Measurements from ENCODE around the gene KANK2. TPM values are rescaled to one million over a fixed set of nuclear protein-coding genes. Genes with fewer than 3 reads are reported as not detected.

The KANK2 gene
- total and polyA plus RNA-seq, 2 experiments from 2014 or later: 15.9 to 65.4 TPM

DNA sequence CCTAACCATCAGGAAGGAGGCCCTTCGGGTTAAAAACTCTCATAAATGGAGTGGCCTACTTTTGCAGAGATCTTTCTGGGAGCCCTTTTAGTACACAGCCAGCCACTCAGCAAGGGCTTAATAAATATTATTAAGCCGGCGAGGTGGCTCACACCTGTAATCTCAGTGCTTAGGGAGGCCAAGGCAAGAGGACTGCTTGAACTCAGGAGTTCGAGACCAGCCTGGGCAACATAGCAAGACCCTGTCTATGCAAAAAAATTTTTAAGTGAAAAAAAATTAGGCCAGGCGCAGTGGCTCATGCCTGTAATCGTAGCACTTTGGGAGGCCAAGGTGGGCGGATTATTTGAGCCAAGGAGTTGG, 810 bp upstream of the KANK2 start:
- H3K36me3 Mint-ChIP-seq (ENCODE audit: low read depth): peaks cover 11% of the 10 kb centered on the region; the same call in 2 of the 3 replicates
- peaks cover 4% of the 10 kb centered on the region for H3K4me1 Mint-ChIP-seq
- no peaks in the 10 kb centered on the region for H3K27me3 ChIP-seq (ENCODE audit: insufficient read depth)
- TF ChIP-seq, protein P1, sequence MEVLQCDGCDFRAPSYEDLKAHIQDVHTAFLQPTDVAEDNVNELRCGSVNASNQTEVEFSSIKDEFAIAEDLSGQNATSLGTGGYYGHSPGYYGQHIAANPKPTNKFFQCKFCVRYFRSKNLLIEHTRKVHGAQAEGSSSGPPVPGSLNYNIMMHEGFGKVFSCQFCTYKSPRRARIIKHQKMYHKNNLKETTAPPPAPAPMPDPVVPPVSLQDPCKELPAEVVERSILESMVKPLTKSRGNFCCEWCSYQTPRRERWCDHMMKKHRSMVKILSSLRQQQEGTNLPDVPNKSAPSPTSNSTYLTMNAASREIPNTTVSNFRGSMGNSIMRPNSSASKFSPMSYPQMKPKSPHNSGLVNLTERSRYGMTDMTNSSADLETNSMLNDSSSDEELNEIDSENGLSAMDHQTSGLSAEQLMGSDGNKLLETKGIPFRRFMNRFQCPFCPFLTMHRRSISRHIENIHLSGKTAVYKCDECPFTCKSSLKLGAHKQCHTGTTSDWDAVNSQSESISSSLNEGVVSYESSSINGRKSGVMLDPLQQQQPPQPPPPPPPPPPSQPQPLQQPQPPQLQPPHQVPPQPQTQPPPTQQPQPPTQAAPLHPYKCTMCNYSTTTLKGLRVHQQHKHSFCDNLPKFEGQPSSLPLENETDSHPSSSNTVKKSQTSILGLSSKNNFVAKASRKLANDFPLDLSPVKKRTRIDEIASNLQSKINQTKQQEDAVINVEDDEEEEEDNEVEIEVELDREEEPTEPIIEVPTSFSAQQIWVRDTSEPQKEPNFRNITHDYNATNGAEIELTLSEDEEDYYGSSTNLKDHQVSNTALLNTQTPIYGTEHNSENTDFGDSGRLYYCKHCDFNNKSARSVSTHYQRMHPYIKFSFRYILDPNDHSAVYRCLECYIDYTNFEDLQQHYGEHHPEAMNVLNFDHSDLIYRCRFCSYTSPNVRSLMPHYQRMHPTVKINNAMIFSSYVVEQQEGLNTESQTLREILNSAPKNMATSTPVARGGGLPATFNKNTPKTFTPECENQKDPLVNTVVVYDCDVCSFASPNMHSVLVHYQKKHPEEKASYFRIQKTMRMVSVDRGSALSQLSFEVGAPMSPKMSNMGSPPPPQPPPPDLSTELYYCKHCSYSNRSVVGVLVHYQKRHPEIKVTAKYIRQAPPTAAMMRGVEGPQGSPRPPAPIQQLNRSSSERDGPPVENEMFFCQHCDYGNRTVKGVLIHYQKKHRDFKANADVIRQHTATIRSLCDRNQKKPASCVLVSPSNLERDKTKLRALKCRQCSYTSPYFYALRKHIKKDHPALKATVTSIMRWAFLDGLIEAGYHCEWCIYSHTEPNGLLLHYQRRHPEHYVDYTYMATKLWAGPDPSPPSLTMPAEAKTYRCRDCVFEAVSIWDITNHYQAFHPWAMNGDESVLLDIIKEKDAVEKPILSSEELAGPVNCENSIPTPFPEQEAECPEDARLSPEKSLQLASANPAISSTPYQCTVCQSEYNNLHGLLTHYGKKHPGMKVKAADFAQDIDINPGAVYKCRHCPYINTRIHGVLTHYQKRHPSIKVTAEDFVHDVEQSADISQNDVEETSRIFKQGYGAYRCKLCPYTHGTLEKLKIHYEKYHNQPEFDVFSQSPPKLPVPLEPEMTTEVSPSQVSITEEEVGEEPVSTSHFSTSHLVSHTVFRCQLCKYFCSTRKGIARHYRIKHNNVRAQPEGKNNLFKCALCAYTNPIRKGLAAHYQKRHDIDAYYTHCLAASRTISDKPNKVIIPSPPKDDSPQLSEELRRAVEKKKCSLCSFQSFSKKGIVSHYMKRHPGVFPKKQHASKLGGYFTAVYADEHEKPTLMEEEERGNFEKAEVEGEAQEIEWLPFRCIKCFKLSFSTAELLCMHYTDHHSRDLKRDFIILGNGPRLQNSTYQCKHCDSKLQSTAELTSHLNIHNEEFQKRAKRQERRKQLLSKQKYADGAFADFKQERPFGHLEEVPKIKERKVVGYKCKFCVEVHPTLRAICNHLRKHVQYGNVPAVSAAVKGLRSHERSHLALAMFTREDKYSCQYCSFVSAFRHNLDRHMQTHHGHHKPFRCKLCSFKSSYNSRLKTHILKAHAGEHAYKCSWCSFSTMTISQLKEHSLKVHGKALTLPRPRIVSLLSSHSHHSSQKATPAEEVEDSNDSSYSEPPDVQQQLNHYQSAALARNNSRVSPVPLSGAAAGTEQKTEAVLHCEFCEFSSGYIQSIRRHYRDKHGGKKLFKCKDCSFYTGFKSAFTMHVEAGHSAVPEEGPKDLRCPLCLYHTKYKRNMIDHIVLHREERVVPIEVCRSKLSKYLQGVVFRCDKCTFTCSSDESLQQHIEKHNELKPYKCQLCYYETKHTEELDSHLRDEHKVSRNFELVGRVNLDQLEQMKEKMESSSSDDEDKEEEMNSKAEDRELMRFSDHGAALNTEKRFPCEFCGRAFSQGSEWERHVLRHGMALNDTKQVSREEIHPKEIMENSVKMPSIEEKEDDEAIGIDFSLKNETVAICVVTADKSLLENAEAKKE (CRISPR knock-in tag; IDR thresholded peaks at IDR 0.05): no peak
- TF ChIP-seq EZH2phosphoT487 (IDR thresholded peaks at IDR 0.05; ENCODE audit: unreplicated experiment): no peak
- no peak for TF ChIP-seq ZNF331 (CRISPR knock-in tag; IDR thresholded peaks at IDR 0.05; ENCODE audit: low read depth)
- no peak for TF ChIP-seq STAT1 (IDR thresholded peaks at IDR 0.05; ENCODE audit: unreplicated experiment)
- no peak for TF ChIP-seq EZH2 (IDR thresholded peaks at IDR 0.05; ENCODE audit: low read depth, unreplicated experiment)
- TF ChIP-seq, protein P2, sequence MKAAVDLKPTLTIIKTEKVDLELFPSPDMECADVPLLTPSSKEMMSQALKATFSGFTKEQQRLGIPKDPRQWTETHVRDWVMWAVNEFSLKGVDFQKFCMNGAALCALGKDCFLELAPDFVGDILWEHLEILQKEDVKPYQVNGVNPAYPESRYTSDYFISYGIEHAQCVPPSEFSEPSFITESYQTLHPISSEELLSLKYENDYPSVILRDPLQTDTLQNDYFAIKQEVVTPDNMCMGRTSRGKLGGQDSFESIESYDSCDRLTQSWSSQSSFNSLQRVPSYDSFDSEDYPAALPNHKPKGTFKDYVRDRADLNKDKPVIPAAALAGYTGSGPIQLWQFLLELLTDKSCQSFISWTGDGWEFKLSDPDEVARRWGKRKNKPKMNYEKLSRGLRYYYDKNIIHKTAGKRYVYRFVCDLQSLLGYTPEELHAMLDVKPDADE (IDR thresholded peaks at IDR 0.05): no peak
- H3K9me2 ChIP-seq (ENCODE audit: insufficient read depth): no peaks in the 10 kb centered on the region
- H3K9me3 Mint-ChIP-seq: no peaks in the 10 kb centered on the region
- H2AFZ ChIP-seq: 0 out of 2 replicates have a peak overlapping the region, but pooled peaks have one; percentile 73
- peak overlapping the region; percentile 83 for H3K4me3 ChIP-seq
- ATAC-seq (no peak), DNase-seq (ENCODE audit: low spot score) (no peak)
- H3K4me2 ChIP-seq: peak overlapping the region; percentile 74
- peaks cover 8% of the 10 kb centered on the region; the same call in 1 of the 2 replicates for H3K4me1 ChIP-seq (ENCODE audit: insufficient read depth)
- peak overlapping the region; percentile 68 for H3K27ac ChIP-seq (ENCODE audit: low read depth)
- no peaks in the 10 kb centered on the region for H4K20me1 ChIP-seq (replicated peaks; ENCODE audit: insufficient read depth)
- H3K79me2 ChIP-seq (replicated peaks; ENCODE audit: insufficient read depth): no peaks in the 10 kb centered on the region
- H3K36me3 ChIP-seq (ENCODE audit: insufficient read depth): no peaks in the 10 kb centered on the region
- peaks cover 29% of the 10 kb centered on the region for H3F3A ChIP-seq (replicated peaks; ENCODE audit: low read depth)
- peak overlapping the region; percentile 75 for H3K4me3 Mint-ChIP-seq
- H3K27me3 Mint-ChIP-seq (ENCODE audit: insufficient read depth, low read depth, poor library complexity): peaks cover 9% of the 10 kb centered on the region
- H3K27ac Mint-ChIP-seq: no peak overlapping the region

Measured in GM23338 (cell line).